WTC11 (cell line): Measurements from ENCODE around the gene STXBP6. TPM values are rescaled to one million over a fixed set of nuclear protein-coding genes. Genes with fewer than 3 reads are reported as not detected.

Experiments
- ATAC-seq: fragments of 200-7000 bp; cut with Tn5 transposase; 2 replicates; pipeline ENCODE4 v1.10.0; 2021; ENCODE audit warnings: mild to moderate bottlenecking, moderate library complexity
- CTCF ChIA-PET: fragments of 300-600 bp; sonication (Branson Sonifier 250); formaldehyde crosslinking; loops from one replicate; lab custom pipeline; 2021; ENCODE audit warnings: antibody characterized with exemption; lab: Charles Lee
- POLR2A ChIA-PET: fragments of 350-600 bp; sonication (Branson Sonifier 250); formaldehyde crosslinking; loops from one replicate; lab custom pipeline; 2021; ENCODE audit warnings: antibody characterized with exemption; lab: Charles Lee
- DNase-seq: peaks from one replicate; pipeline ENCODE4 v3.0.0; 2021; ENCODE audit warnings: low spot score
- H3K27ac Mint-ChIP-seq: 2 replicates; pipeline ENCODE4 v1.8.0; 2021; ENCODE audit warnings: mixed read lengths
- H3K27me3 Mint-ChIP-seq: 2 replicates; pipeline ENCODE4 v1.8.0; 2021; ENCODE audit warnings: low read depth, mild to moderate bottlenecking, moderate library complexity, mixed read lengths
- H3K36me3 Mint-ChIP-seq: 2 replicates; pipeline ENCODE4 v1.8.0; 2021; ENCODE audit warnings: mixed read lengths
- H3K4me1 Mint-ChIP-seq: 2 replicates; pipeline ENCODE4 v1.8.0; 2022; ENCODE audit warnings: mixed read lengths
- H3K4me3 Mint-ChIP-seq: 2 replicates; pipeline ENCODE4 v1.8.0; 2021; ENCODE audit warnings: mild to moderate bottlenecking, moderate library complexity, mixed read lengths
- H3K9me3 Mint-ChIP-seq: 2 replicates; pipeline ENCODE4 v1.8.0; 2021; ENCODE audit warnings: mixed read lengths
- ATF1 ChIP-seq: sonication (generic); formaldehyde crosslinking; IDR thresholded peaks from 2 replicates; pipeline ENCODE4 v1.8.1; 2023; ENCODE audit warnings: mild to moderate bottlenecking, moderate library complexity, missing genetic modification reagents
- CBFB ChIP-seq: sonication (generic); formaldehyde crosslinking; IDR thresholded peaks from 2 replicates; pipeline ENCODE4 v1.8.1; 2022; ENCODE audit warnings: mild to moderate bottlenecking, low read depth, missing genetic modification reagents
- EMX1 ChIP-seq: fragments of 250-450 bp; sonication (Bioruptor Pico); IDR thresholded peaks from 2 replicates; pipeline ENCODE4 v1.8.0; 2021; ENCODE audit warnings: mild to moderate bottlenecking
- HMGA2 ChIP-seq: fragments of 250-450 bp; sonication (Bioruptor Pico); IDR thresholded peaks from 2 replicates; pipeline ENCODE4 v1.4.0; 2021; ENCODE audit warnings: mild to moderate bottlenecking, moderate library complexity
- HMGXB4 ChIP-seq: sonication (generic); formaldehyde crosslinking; IDR thresholded peaks from 2 replicates; pipeline ENCODE4 v1.8.1; 2023; ENCODE audit warnings: mild to moderate bottlenecking, moderate library complexity, missing genetic modification reagents
- NFYB ChIP-seq: sonication (generic); formaldehyde crosslinking; conservative IDR thresholded peaks from 2 replicates; pipeline ENCODE4 v1.8.0; 2022; ENCODE audit warnings: low read depth, missing genetic modification reagents
- PRRX2 ChIP-seq: fragments of 250-450 bp; sonication (Bioruptor Pico); IDR thresholded peaks from 2 replicates; pipeline ENCODE4 v1.8.0; 2021; ENCODE audit warnings: mild to moderate bottlenecking
- SOX15 ChIP-seq: fragments of 250-450 bp; sonication (Bioruptor Pico); IDR thresholded peaks from 2 replicates; pipeline ENCODE4 v1.9.0; 2021; ENCODE audit warnings: mild to moderate bottlenecking
- TP53 ChIP-seq: sonication (generic); formaldehyde crosslinking; IDR thresholded peaks from 2 replicates; pipeline ENCODE4 v1.8.1; 2023; ENCODE audit warnings: mild to moderate bottlenecking, missing genetic modification reagents
- ZNF396 ChIP-seq: fragments of 250-450 bp; sonication (Bioruptor Pico); IDR thresholded peaks from 2 replicates; pipeline ENCODE4 v1.8.0; 2021; ENCODE audit warnings: mild to moderate bottlenecking, moderate library complexity, borderline replicate concordance
- ZNF416 ChIP-seq: fragments of 250-450 bp; sonication (Bioruptor Pico); IDR thresholded peaks from 2 replicates; pipeline ENCODE4 v1.9.0; 2021; ENCODE audit warnings: mild to moderate bottlenecking, inconsistent platforms
- ZNF423 ChIP-seq: fragments of 250-450 bp; sonication (Bioruptor Pico); IDR thresholded peaks from 2 replicates; pipeline ENCODE4 v2.1.2; 2022; ENCODE audit warnings: mild to moderate bottlenecking, moderate library complexity
- ZNF671 ChIP-seq: fragments of 250-450 bp; sonication (Bioruptor Pico); IDR thresholded peaks from 2 replicates; pipeline ENCODE4 v1.8.0; 2021; ENCODE audit warnings: mild to moderate bottlenecking
- total RNA-seq: library from RNA; stranded (reverse); gene quantifications from 3 replicates; pipeline ENCODE4 v1.2.3, GENCODE V29; 2021
- TF ChIP-seq, protein P1 (sequence below): sonication (generic); formaldehyde crosslinking; IDR thresholded peaks from 2 replicates; pipeline ENCODE4 v1.8.0; 2022; ENCODE audit warnings: missing genetic modification reagents
- TF ChIP-seq, protein P2 (sequence below): sonication (generic); formaldehyde crosslinking; IDR thresholded peaks from 2 replicates; pipeline ENCODE4 v1.8.1; 2022; ENCODE audit warnings: mild to moderate bottlenecking, moderate library complexity, missing genetic modification reagents
- TF ChIP-seq, protein P3 (sequence below): sonication (generic); formaldehyde crosslinking; IDR thresholded peaks from 2 replicates; pipeline ENCODE4 v1.8.0; 2022; ENCODE audit warnings: mild to moderate bottlenecking, missing genetic modification reagents
- TF ChIP-seq, protein P4 (sequence below): sonication (generic); formaldehyde crosslinking; IDR thresholded peaks from 2 replicates; pipeline ENCODE4 v1.8.0; 2022; ENCODE audit warnings: mild to moderate bottlenecking, missing genetic modification reagents

STXBP6 gene
- total RNA-seq, 1 experiment from 2014 or later, result 4.2 TPM

GRCh38 chr14:25010471-25010870, 39.5 kb downstream of the STXBP6 start (continued):
- TF ChIP-seq, protein P1, sequence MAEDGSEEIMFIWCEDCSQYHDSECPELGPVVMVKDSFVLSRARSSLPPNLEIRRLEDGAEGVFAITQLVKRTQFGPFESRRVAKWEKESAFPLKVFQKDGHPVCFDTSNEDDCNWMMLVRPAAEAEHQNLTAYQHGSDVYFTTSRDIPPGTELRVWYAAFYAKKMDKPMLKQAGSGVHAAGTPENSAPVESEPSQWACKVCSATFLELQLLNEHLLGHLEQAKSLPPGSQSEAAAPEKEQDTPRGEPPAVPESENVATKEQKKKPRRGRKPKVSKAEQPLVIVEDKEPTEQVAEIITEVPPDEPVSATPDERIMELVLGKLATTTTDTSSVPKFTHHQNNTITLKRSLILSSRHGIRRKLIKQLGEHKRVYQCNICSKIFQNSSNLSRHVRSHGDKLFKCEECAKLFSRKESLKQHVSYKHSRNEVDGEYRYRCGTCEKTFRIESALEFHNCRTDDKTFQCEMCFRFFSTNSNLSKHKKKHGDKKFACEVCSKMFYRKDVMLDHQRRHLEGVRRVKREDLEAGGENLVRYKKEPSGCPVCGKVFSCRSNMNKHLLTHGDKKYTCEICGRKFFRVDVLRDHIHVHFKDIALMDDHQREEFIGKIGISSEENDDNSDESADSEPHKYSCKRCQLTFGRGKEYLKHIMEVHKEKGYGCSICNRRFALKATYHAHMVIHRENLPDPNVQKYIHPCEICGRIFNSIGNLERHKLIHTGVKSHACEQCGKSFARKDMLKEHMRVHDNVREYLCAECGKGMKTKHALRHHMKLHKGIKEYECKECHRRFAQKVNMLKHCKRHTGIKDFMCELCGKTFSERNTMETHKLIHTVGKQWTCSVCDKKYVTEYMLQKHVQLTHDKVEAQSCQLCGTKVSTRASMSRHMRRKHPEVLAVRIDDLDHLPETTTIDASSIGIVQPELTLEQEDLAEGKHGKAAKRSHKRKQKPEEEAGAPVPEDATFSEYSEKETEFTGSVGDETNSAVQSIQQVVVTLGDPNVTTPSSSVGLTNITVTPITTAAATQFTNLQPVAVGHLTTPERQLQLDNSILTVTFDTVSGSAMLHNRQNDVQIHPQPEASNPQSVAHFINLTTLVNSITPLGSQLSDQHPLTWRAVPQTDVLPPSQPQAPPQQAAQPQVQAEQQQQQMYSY (CRISPR knock-in tag), result no peak

GRCh38 chr14:25009891-25010290, 40.1 kb downstream of the STXBP6 start:
- peaks cover 21% of the 10 kb centered on the region for H3K4me1 Mint-ChIP-seq
- H3K27me3 Mint-ChIP-seq, result no peaks in the 10 kb centered on the region
- DNase-seq (no peak), ATAC-seq (no peak; the same call in 1 of the 2 replicates)
- H3K4me3 Mint-ChIP-seq, result no peak overlapping the region
- ChIA-PET CTCF (interaction anchor here (1.3 kb wide), 1 partner anchor 204 kb away, joined by 4 read pairs; no protein-coding TSS in a partner anchor), POLR2A (no interaction called here)
- H3K36me3 Mint-ChIP-seq, result no peaks in the 10 kb centered on the region
- peak overlapping the region; percentile 50 for H3K27ac Mint-ChIP-seq
- H3K9me3 Mint-ChIP-seq, result 0 out of 2 replicates have a peak, but pooled peaks cover 5% of the 10 kb centered on the region
- TF ChIP-seq NFYB (CRISPR knock-in tag), result no peak
- TF ChIP-seq, protein P2, sequence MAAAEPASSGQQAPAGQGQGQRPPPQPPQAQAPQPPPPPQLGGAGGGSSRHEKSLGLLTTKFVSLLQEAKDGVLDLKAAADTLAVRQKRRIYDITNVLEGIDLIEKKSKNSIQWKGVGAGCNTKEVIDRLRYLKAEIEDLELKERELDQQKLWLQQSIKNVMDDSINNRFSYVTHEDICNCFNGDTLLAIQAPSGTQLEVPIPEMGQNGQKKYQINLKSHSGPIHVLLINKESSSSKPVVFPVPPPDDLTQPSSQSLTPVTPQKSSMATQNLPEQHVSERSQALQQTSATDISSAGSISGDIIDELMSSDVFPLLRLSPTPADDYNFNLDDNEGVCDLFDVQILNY (CRISPR knock-in tag), result no peak
- TF ChIP-seq ATF1 (CRISPR knock-in tag), result no peak
- no peak for TF ChIP-seq EMX1 (CRISPR knock-in tag)
- TF ChIP-seq PRRX2 (CRISPR knock-in tag), result no peak
- TF ChIP-seq, protein P3, sequence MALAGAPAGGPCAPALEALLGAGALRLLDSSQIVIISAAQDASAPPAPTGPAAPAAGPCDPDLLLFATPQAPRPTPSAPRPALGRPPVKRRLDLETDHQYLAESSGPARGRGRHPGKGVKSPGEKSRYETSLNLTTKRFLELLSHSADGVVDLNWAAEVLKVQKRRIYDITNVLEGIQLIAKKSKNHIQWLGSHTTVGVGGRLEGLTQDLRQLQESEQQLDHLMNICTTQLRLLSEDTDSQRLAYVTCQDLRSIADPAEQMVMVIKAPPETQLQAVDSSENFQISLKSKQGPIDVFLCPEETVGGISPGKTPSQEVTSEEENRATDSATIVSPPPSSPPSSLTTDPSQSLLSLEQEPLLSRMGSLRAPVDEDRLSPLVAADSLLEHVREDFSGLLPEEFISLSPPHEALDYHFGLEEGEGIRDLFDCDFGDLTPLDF (CRISPR knock-in tag), result no peak
- TF ChIP-seq ZNF671 (CRISPR knock-in tag), result no peak
- no peak for TF ChIP-seq TP53
- no peak for TF ChIP-seq HMGXB4
- TF ChIP-seq ZNF416, result no peak
- TF ChIP-seq ZNF396, result no peak
- TF ChIP-seq HMGA2 (CRISPR knock-in tag), result no peak
- no peak for TF ChIP-seq SOX15 (CRISPR knock-in tag)
- TF ChIP-seq, protein P4, sequence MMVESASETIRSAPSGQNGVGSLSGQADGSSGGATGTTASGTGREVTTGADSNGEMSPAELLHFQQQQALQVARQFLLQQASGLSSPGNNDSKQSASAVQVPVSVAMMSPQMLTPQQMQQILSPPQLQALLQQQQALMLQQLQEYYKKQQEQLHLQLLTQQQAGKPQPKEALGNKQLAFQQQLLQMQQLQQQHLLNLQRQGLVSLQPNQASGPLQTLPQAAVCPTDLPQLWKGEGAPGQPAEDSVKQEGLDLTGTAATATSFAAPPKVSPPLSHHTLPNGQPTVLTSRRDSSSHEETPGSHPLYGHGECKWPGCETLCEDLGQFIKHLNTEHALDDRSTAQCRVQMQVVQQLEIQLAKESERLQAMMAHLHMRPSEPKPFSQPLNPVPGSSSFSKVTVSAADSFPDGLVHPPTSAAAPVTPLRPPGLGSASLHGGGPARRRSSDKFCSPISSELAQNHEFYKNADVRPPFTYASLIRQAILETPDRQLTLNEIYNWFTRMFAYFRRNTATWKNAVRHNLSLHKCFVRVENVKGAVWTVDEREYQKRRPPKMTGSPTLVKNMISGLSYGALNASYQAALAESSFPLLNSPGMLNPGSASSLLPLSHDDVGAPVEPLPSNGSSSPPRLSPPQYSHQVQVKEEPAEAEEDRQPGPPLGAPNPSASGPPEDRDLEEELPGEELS (CRISPR knock-in tag), result no peak
- TF ChIP-seq CBFB (CRISPR knock-in tag), result no peak
- no peak for TF ChIP-seq ZNF423
- TF ChIP-seq, all 79 proteins: peak for 0
